Tibial nerve (tissue), 4 donors: ENCODE data around the gene FBXL12. TPM values are rescaled to one million over a fixed set of nuclear protein-coding genes. Genes with fewer than 3 reads are reported as not detected.

Experiments used
- DNase-seq, 2 donors: peaks; one replicate each; pipeline ENCODE4 v3.0.0-alpha.2; 2019; ENCODE audit warnings: low spot score in 2 of 2
- H3K27ac ChIP-seq, 4 donors: fragments of 200-600 bp; sonication (generic) in 3 of 4; one replicate each; pipeline ENCODE4 v1.5.1; 2017 to 2019; ENCODE audit warnings: mild to moderate bottlenecking in 1 of 4
- H3K27me3 ChIP-seq, 2 donors: fragments of 200-600 bp; sonication (generic) in 1 of 2; one replicate each; pipeline versions ENCODE4 v1.5.1 to v1.6.0; 2017 to 2019
- H3K36me3 ChIP-seq, 3 donors: fragments of 200-600 bp; sonication (generic); one replicate each; pipeline ENCODE4 v1.5.1; 2018 to 2019
- H3K4me1 ChIP-seq, 4 donors: fragments of 200-600 bp; sonication (generic) in 3 of 4; one replicate each; pipeline ENCODE4 v1.5.1; 2017 to 2019
- H3K4me3 ChIP-seq, 4 donors: fragments of 200-600 bp; sonication (generic) in 3 of 4; one replicate each; pipeline ENCODE4 v1.5.1; 2017 to 2019; ENCODE audit warnings: mild to moderate bottlenecking in 1 of 4, moderate library complexity in 1 of 4
- H3K9me3 ChIP-seq, 4 donors: fragments of 200-600 bp; sonication (generic) in 3 of 4; one replicate each; pipeline ENCODE4 v1.5.1; 2017 to 2019
- EP300 ChIP-seq, 2 donors: sonication (generic); formaldehyde crosslinking; IDR thresholded peaks; one replicate each; pipeline ENCODE4 v1.6.1; 2017; ENCODE audit warnings: antibody characterized with exemption in 2 of 2, mild to moderate bottlenecking in 1 of 2
- POLR2A ChIP-seq, 2 donors: fragments of 450-650 bp; IDR thresholded peaks; one replicate each; pipeline ENCODE4 v1.6.1; 2017; ENCODE audit warnings: antibody characterized with exemption in 2 of 2, mild to moderate bottlenecking in 2 of 2, moderate library complexity in 2 of 2
- WGBS, 2 donors: methylation state at CpG; one replicate each; pipeline ENCODE4 v1.1.5; 2018; 5-methylcytosine and 5-hydroxymethylcytosine counted together
- total RNA-seq, 4 donors: library from RNA; depleted of rRNA; stranded (reverse); fragments of >200 nt; gene quantifications; one replicate each; pipeline ENCODE4 v1.1.0, GENCODE V29; 2016
- TF ChIP-seq, protein P1 (sequence below), 5 experiments: fragments of 200-600 bp in 3 of 5; fragments of 450-650 bp in 2 of 5; sonication (generic) in 3 of 5; IDR thresholded peaks; one replicate each; pipeline ENCODE4 v1.5.1; 2016 to 2019; ENCODE audit warnings: antibody characterized with exemption in 5 of 5, mild to moderate bottlenecking in 3 of 5, moderate library complexity in 2 of 5

The FBXL12 gene
- total RNA-seq, 4 donors from 2014 or later, result 26.2 to 42.7 (median 36.6) TPM

DNA sequence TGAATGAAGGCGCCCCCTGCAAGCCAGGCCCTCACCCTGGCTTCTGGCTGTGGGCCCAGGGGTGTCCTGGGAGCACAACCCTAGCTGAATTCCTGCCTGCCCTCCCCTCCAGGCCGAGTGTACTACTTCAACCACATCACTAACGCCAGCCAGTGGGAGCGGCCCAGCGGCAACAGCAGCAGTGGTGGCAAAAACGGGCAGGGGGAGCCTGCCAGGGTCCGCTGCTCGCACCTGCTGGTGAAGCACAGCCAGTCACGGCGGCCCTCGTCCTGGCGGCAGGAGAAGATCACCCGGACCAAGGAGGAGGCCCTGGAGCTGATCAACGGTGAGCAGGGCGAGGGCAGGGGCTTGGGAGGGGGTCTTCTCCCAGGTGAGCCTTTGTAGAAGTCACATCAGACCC lies 19.4 kb upstream of the FBXL12 start:
- peaks cover 0 to 61% (median 16%) of the 10 kb centered on the region in 3 donors for H3K36me3 ChIP-seq
- no peaks in the 10 kb centered on the region for H3K9me3 ChIP-seq
- WGBS, 2 donors, result 86 to 94% methylated on average over 15 of the region's 15 CpGs
- TF ChIP-seq, protein P1, sequence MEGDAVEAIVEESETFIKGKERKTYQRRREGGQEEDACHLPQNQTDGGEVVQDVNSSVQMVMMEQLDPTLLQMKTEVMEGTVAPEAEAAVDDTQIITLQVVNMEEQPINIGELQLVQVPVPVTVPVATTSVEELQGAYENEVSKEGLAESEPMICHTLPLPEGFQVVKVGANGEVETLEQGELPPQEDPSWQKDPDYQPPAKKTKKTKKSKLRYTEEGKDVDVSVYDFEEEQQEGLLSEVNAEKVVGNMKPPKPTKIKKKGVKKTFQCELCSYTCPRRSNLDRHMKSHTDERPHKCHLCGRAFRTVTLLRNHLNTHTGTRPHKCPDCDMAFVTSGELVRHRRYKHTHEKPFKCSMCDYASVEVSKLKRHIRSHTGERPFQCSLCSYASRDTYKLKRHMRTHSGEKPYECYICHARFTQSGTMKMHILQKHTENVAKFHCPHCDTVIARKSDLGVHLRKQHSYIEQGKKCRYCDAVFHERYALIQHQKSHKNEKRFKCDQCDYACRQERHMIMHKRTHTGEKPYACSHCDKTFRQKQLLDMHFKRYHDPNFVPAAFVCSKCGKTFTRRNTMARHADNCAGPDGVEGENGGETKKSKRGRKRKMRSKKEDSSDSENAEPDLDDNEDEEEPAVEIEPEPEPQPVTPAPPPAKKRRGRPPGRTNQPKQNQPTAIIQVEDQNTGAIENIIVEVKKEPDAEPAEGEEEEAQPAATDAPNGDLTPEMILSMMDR (IDR thresholded peaks at IDR 0.05), result no peak
- no peak for TF ChIP-seq POLR2A (IDR thresholded peaks at IDR 0.05)
- no peak for TF ChIP-seq EP300 (IDR thresholded peaks at IDR 0.05)
- DNase-seq, result no peak
- H3K4me1 ChIP-seq, result peaks cover 0 to 35% (median 13%) of the 10 kb centered on the region in 4 donors
- H3K27ac ChIP-seq, result no peak overlapping the region
- H3K4me3 ChIP-seq, result no peak overlapping the region
- H3K27me3 ChIP-seq, result no peaks in the 10 kb centered on the region

DNA sequence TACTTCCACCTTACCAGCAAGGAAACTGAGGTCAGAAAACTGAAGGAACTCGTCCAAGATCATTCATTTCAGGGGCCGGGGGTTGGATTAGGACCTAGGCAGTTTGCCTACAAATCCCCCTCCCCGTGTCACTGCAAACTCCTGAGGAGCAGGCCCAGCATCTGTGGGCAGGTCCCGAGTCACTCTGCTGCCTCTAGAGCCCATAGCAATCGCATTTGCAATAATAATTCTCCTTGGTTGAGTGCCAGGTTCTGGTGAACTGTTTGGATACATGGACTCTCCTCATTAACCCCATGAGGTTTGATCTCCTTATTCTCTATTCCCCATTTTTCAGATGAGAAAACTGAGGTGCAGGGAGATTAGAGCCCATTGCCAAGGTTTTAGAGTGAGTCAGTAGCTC lies 17.1 kb upstream of the FBXL12 start:
- Histone ChIP-seq H3K27ac (peak overlapping the region in 1 of 4 donors; percentile 85), H3K36me3 (peaks cover 0 to 46% (median 3%) of the 10 kb centered on the region in 3 donors), H3K4me1 (peaks cover 0 to 35% (median 13%) of the 10 kb centered on the region in 4 donors), H3K9me3 (no peaks in the 10 kb centered on the region), H3K4me3 (peak overlapping the region; percentile 76 to 93 (median 86)), H3K27me3 (no peaks in the 10 kb centered on the region)
- WGBS, 2 donors, result 5 to 6% methylated on average over 5 of the region's 5 CpGs
- TF ChIP-seq POLR2A (IDR thresholded peaks at IDR 0.05) (no peak), EP300 (IDR thresholded peaks at IDR 0.05) (no peak)
- TF ChIP-seq, protein P1 (IDR thresholded peaks at IDR 0.05), result no peak
- no peak for DNase-seq

DNA sequence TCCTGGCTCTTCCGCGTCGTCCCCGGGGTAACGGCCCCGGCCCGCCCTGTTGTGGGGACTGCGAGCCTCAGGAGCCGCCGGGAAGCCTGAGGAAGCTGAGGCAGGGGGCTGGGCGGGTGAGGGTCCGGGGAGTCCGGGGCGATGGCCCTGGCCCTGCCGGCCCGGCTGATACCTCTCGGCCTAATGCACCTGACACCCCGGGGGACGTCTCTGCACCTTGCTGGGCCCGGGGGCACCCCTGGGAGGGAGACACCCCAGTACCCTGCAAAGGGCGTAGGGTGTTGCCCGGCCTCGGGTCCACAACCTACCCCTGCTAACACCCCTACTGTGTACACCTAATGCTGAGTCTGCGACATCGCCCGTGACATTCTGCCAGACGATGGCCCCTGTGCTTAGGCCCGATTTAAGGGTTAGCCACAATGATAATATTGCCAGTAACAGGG lies 16.6 kb upstream of the FBXL12 start:
- H3K27ac ChIP-seq, result peak overlapping the region in 3 of 4 donors; percentile 76 to 85 (median 76)
- H3K36me3 ChIP-seq, result peaks cover 0 to 46% (median 0%) of the 10 kb centered on the region in 3 donors
- H3K27me3 ChIP-seq, result no peaks in the 10 kb centered on the region
- H3K4me3 ChIP-seq, result peak overlapping the region; percentile 76 to 93 (median 86)
- no peak for DNase-seq
- 3 to 8% methylated on average over 8 to 28 of the region's 28 CpGs for WGBS, 2 donors
- peaks cover 0 to 35% (median 13%) of the 10 kb centered on the region in 4 donors for H3K4me1 ChIP-seq
- TF ChIP-seq EP300 (IDR thresholded peaks at IDR 0.05), result no peak
- no peak for TF ChIP-seq POLR2A (IDR thresholded peaks at IDR 0.05)
- TF ChIP-seq, protein P1 (IDR thresholded peaks at IDR 0.05), result no peak
- no peaks in the 10 kb centered on the region for H3K9me3 ChIP-seq

DNA sequence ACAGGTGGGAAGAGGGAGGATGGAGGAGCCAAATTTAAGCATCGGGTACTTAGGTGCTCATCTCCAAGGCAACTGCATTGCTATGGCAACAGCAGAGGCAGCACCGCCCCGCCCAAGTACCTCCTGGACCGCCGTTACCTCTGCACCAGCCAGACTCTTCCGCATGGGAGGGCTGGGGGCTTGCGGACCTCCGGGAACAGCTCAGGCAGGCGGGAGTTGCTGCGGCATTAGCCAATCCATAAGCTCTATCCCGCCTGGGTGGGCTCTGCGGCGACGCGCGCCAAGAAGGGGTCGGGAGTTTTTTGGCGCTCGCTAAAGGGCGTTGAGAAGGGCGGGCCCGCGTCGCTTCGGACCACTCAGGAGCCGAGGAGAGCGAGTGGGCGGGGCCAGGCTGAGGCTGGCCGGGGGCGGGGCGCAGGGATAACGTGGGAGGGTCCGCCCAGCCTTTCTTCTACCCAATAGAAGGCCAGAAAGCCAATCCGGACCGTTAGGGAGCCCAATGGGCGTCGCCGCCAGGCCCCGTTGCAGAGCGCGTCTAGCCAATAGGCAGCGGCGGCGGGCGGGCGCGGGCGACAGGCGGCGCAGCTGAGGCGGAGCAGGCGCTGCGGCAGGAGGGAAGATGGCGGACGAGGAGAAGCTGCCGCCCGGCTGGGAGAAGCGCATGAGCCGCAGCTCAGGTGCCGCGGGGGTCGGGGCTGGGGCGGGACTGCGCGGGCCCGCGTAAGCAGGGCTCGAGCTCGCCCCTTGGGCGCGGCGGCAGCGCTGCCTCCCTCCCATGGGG lies 16.0 kb upstream of the FBXL12 start, which contains the start of gene PIN1:
Gene PIN1 (plus strand): TSS at position 593 of the 781 bp plus-strand sequence. CDS start 27 bp downstream, at position 620.
- peak within 1 kb of the TSS; percentile 76 to 93 (median 86) for H3K4me3 ChIP-seq
- peaks cover 0 to 35% (median 13%) of the 10 kb centered on the region in 4 donors for H3K4me1 ChIP-seq
- H3K36me3 ChIP-seq, result peaks cover 0 to 46% (median 0%) of the 10 kb centered on the region in 3 donors
- no peaks in the 10 kb centered on the region for H3K27me3 ChIP-seq
- peak; percentile 99 for DNase-seq
- H3K27ac ChIP-seq, result peak within 1 kb of the TSS; percentile 46 to 85 (median 76)
- no peaks in the 10 kb centered on the region for H3K9me3 ChIP-seq
- TF ChIP-seq EP300 (IDR thresholded peaks at IDR 0.05) (peak; percentile 30 to 35), POLR2A (IDR thresholded peaks at IDR 0.05) (no peak)
- TF ChIP-seq, protein P1 (IDR thresholded peaks at IDR 0.05), result peak; percentile 67 to 92 (median 72)
- WGBS, 2 donors, result 0 to 1% methylated on average over 28 to 47 of the region's 73 CpGs

DNA sequence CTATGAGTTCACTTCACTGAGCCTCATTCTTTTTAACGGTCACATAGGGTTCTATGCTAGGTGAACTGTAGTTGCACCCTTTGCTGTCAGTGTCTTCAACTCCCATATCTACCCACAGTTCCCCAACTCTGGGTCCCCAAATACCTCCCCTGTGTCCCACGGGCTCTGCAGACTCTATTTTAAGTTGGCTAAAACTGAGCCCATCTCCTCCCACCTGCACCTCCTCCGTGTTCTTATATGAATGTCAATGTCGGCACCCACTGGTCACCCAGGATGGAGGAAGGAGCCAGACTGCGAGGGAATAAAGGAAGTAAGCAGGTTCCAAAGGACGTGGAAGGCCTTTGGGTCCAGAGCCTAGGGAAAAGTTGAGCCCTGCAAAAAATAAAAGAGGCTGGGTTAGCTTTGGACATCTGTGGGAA lies 15.4 kb upstream of the FBXL12 start:
- no peaks in the 10 kb centered on the region for H3K9me3 ChIP-seq
- peak overlapping the region in 2 of 4 donors; percentile 76 to 80 for H3K4me3 ChIP-seq
- H3K4me1 ChIP-seq, result peaks cover 0 to 38% (median 13%) of the 10 kb centered on the region in 4 donors
- H3K27ac ChIP-seq, result peak overlapping the region; percentile 46 to 85 (median 70)
- no peaks in the 10 kb centered on the region for H3K27me3 ChIP-seq
- no peak for DNase-seq
- TF ChIP-seq POLR2A (IDR thresholded peaks at IDR 0.05), result no peak
- TF ChIP-seq EP300 (IDR thresholded peaks at IDR 0.05), result no peak
- TF ChIP-seq, protein P1 (IDR thresholded peaks at IDR 0.05), result no peak
- whole genome bisulfite sequencing, 2 donors, result 46 to 60% methylated on average over 6 of the region's 6 CpGs
- peaks cover 0 to 44% (median 0%) of the 10 kb centered on the region in 3 donors for H3K36me3 ChIP-seq
